GM19372 (cell line): ENCODE measurements around the gene CHEK2.
"Not testable (repeated sequence)": the region's sequence is repeated elsewhere in the genome, so short reads cannot be mapped to it uniquely, and the experiment has no call there.

Experiments
- ATAC-seq: cut with Tn5 transposase; IDR thresholded peaks from one replicate; pipeline ENCODE4 v1.9.1; 2021; ENCODE audit warnings: mild to moderate bottlenecking, low read depth, moderate library complexity; ENCODE audit not compliant: unreplicated experiment

The CHEK2 gene

DNA sequence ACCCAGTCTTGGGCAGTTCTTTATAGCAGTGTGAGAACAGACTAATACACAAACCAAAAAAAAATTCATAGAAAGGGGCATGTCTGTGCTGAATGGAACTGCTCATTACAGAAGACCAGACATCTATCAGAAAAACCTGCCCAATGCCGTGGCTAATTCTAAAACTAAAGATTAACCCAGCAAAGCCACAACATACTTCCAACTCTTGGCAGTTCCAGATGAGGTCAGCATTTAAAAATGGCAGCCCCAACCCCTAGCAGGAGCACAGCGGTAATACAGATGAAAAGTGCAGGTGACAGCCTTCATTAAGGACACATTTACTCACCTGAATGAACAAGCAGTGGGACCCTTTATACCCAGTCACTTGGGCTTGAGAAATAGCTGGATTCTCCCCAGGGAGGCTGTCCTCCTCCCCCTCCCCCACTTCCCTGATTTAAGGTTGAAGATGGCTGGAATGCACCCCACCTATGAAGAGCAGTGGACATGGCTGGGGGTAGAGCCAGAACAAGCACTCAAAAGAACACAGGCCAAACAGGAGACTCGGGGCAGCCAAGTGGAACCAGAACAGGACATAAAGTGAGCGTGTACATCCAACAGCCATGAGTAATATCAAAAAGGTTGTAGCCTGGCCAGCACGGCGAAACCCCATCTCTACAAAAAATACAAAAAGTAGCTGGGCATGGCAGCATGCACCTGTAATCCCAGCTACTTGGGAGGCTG, 48.4 kb downstream of the CHEK2 start:
- ATAC-seq = not testable (repeated sequence)

DNA sequence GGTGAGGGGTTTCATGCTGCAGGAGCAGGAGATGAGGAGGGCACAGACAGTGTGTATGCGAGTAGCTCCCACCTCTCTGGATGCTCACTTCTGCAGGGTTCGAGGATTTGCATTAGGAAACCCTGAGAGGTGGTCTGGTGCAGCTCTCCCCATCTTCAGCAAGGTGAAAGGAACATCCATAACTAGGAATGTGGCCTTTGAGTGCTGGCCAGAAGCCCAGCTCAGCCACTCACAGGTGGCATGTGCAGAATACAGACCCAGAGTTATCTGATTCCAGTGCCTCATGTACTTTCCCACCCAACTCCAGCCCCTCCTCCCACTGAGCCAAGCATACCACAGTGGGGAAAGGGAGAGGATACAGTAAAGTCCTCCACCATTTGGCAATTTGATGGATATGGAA, 51.8 kb downstream of the CHEK2 start:
- not testable (repeated sequence) for ATAC-seq

DNA sequence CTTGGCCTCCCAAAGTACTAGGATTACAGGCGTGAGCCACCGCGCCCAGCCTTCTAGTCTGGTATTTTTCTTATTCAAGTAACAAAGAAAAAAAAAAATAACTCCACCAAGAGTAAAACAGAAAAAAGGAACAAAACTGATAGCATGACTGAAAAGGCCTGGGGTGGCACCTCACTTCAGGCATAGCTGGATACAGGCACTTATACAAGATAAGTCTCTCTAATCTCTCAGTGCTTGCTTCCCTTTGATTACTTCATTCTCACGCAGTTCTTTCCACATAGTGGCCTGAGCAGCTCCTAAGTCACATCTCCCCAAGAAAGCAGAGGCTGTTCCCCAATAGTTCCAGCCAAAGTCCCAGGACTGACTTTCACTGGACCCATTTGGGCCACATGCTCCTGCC, 58.7 kb downstream of the CHEK2 start:
- not testable (repeated sequence) for ATAC-seq

DNA sequence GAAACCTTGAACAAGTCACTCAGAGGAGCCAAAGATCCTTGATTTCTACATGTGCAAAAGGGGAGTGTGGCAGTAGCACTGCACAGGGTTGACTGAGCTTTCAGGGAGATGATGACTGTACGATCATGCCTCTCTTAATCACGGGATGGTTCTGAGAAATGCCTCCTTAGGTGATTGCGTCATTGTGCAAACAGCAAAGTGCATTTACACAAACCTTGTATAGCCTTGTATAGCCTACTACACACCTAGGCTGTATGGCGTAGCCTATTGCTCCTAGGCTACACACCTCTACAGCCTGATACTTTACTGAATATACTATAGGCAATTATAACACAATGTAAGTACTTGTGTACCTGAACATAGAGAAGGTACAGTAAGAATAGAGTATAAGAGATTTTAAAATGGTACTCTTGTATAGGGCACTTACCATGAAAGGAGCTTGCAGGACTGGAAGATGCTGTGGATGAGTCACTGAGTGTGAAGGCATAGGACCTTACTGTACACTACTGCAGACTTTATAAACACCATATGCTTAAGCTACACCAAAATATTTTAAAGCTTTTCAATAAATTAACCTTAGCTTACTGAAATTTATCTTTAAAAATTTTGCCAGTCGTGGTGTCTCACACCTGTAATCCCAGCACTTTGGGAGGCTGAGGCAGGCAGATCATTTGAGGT, 60.7 kb downstream of the CHEK2 start:
- ATAC-seq = not testable (repeated sequence)

DNA sequence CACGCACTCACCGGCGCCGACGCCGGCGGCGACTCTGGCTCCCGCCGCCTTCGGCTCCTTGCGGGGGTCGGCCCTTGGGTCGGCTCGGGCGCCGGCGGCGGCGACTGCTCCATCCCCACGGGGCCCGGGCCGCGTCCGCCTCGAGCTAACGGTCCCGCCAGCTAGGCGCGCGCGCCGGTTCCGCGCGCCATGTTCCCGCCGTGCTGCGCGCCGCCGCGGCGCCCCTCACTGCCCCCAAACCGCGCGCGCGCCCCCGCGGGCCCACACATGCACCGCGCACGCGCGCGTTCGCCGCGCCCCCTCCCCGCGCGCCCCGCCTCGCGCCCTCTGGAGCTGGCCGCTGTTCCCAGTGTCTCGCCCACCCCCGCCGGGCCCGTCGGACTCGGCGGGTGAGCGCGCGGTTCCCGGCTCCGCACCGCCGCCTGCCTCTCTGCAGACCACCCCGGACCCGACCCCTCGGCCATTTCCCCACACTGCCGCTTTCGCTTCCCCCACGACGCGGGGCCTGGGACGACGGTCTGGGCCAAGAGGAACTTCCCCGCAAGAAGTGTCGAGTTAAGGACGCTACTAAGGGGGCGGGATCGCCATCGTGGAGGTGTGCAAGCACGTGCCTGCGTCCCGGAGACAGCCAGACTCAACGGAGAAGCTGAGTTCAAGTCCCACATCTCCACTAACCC, 61.9 kb downstream of the CHEK2 start, which contains the start of gene TTC28:
Gene TTC28, minus strand, starts transcription at position 230 of the 677 bp plus-strand sequence. Its CDS starts 117 bp downstream, at position 113.
- ATAC-seq = not testable (repeated sequence)

DNA sequence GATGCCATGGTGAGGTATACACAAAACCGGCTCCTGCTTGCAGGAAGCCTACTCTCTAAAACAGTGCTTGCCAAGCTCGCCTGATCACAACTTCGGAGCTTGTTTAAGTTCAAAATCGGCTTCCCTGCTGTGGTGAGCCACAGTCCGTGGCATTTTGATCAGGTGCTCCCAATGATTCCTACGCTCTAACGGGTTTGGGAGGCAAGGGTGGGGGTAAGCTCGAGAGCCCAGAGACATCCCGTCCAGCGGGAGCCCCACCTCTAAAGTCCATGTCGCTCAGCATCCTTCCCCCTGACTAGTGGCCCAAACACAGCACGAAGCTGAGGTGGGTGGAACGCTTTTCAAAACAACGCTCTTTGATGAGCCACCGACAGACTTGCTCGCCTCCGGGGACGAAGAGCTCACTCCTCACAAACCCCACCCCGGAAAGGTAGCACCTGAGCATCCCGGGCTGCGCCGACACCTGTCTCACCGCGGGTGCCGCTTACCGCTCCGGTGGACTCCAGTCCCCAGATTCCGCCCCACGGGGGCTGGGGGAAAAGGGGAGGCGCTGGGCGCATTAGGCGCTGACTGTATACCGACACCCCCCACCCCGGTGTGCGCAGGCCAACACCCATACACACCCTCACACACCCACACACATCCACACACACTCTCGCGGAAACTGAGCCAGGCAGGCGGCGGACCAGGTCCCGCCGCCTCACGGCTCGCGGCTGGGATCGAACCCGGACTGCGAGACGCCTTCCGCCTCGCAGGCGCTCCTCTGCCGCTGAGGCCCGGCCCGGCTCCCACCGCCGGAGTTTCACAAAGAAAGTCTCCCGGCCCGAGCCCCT, 62.6 kb downstream of the CHEK2 start:
- not testable (repeated sequence) for ATAC-seq

DNA sequence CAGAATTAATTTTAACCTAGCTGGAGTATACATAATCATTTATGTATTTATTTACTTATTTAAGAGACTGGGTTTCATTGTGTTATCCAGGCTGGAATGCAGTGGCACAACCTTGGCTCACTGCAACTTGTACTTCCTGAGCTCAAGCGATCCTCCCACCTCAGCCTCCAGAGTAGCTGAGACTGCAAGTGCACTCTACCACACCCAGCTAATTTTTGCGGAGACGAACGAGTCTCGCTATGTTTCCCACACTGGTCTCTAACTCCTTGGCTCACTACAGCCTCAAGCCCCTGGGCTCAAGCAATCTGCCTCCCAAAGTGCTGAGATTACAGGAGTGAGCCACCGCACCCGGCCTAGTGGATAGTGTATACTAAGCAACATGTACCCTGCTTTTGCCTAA, 63.5 kb downstream of the CHEK2 start:
- not testable (repeated sequence) for ATAC-seq

DNA sequence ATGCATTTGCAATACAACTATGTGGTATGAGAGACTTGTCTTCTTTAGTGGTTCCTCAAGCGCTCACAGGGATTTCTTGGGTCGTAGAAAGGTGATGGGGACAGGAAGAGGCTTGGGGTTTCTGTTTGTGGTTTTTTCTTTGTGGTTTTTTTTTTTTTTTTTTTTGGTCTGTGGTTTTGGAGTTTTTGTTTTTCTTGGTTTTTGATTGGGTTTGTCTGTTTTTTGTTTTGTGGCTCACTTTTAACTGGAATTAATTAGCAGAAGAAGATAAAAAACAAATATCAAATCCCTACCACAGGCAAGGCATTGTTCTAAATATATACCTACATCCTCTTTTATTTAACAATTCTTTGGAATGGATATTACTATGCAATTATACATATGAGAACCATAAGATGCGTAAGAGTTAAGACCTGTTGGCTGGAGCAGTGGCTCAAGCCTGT, 67.5 kb downstream of the CHEK2 start:
- no peak for ATAC-seq

DNA sequence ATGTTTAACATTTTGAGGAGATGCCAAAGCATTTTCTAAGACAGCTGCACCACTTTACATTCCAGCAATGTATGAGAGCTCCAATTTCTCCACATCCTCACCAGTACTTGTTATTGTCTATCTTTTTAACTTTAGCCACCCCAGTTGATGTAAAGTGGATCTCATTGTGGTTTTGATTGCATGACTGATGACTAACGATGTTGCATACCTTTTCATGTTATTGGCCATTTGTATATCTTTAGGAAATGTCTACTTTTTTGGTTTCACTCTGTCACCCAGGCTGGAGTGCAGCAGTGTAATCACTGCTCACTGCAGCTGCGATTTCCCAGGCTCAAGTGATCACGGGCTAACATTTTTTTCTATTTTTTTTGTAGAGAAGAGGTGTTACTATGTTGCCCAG, 70.9 kb downstream of the CHEK2 start:
- no peak for ATAC-seq

DNA sequence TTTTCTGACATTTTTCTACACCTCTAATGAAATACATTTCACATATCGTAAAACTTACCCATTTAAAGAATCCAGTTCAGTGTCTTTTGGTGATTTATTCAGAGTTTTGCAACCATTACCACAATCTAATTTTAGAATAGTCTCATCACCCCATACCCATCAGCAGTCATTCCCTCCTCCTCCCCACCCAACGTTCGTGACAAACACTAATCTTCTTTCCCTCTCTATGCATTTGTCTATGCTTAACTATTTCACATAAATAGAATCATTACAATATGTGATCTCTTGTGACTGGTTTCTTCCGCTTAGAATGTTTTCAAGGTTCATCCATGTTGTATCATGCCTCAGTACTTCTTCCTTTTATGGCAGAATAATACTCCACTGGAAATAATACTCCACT, 71.5 kb downstream of the CHEK2 start:
- ATAC-seq = no peak

DNA sequence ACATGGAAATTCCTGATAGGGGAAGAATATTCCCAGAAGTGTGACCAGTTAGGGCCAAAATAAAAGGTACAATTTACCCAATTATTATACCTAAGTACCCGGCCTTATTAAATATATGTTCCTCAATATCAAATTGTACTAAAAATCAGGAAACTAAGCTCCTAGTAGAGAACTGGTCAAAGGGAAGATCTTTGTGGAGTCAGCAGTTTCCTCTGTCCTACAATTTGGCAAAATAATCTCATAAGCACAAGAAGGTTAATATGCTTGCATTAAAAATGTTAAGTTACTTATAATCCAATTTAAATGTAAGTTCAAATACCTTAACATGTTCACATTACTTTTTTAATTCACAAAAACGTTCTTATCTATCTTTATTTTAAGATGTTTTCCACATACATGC, 72.2 kb downstream of the CHEK2 start:
- no peak for ATAC-seq

DNA sequence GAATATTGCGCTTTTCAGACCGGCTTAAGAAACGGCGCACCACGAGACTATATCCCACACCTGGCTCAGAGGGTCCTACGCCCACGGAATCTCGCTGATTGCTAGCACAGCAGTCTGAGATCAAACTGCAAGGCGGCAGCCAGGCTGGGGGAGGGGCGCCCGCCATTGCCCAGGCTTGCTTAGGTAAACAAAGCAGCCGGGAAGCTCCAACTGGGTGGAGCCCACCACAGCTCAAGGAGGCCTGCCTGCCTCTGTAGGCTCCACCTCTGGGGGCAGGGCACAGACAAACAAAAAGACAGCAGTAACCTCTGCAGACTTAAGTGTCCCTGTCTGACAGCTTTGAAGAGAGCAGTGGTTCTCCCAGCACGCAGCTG, 78.1 kb downstream of the CHEK2 start:
- ATAC-seq = not testable (repeated sequence)

DNA sequence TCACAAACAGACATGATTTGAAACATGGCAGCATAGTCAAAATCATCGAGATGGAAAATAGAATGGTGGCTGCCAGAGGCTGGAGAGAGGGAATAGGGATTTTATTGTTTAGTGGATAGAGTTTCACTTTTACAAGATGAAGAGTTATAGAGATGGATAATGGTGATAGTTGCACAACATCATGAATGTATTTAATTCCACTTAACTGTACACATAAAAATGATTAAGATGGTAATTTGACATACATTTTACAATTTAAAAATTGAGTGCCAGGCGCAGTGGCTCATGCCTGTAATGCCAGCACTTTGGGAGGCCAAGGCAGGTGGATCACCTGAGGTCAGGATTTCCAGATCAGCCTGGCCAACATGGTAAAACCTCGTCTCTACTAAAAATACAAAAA, 83.2 kb downstream of the CHEK2 start:
- no peak for ATAC-seq

DNA sequence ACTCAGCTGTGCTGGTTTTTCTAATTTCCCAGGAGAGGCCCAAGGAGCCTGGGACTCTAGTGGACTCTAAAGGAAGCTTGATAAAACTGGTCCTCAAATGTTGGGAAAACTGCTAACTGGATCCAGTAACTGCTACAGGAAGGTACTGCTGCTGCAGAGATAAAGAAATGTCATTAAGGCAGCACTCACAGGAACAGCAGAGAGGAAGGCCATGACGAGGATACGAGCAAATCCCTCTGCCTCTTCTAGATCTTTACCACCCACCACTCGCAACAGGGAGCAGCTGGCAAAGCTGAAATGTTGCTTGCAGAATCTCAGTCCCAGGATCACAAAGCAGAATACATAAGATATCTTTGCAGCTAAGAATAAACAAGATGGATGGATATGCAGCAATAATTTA, 85.4 kb downstream of the CHEK2 start:
- ATAC-seq = no peak

DNA sequence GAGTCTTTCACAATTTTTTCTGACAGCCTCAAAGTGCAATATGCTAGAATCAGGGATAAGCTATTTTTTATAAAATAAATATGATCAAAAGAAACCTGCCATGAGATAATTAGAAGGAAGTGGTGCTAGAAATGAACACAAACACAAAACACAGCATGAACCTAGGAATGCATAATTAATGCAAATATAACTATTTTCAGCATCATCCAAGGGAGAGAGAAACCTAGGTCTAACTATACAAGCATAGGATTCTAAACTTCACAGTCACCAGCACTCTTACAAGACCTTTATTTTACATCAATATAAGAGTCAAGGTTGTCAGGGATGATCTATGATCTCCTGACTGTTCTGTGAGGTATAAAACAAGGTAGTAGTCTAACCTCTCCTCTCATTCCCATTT, 91.2 kb downstream of the CHEK2 start:
- ATAC-seq = no peak

DNA sequence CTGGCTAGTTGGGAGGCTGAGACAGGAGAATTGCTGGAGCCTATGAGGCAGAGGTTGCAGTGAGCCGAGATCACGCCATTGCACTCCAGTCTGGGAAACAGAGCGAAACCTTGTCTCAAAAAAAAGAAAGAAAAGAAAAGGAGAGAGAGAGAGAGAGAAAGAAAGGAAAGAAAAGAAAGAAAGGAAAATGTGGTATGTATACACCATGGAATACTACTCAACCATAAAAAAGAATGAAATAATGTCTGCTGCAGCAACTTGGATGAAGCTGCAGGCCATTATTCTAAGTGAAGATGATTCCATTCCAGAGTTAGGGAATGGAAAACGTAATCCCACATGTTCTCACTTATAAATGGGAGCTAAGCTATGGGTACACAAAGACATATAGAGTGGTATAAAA, 92.8 kb downstream of the CHEK2 start:
- ATAC-seq = no peak

DNA sequence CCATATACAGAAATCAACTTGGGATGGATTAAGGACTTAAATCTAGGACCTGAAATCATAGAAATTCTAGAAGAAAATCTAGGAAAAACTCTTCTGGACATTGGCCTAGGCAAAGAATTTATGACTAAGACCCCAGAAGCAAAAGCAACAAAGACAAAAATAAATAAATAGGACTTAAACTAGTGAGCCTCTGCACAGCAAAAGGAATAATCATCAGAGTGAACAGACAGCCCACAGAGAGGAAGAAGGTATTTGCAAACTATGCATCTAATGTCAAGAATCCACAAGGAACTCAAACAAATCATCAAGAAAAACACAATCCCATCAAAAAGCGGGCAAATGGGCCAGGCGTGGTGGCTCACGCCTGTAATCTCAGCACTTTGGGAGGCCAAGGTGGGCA, 94.4 kb downstream of the CHEK2 start:
- ATAC-seq = no peak

DNA sequence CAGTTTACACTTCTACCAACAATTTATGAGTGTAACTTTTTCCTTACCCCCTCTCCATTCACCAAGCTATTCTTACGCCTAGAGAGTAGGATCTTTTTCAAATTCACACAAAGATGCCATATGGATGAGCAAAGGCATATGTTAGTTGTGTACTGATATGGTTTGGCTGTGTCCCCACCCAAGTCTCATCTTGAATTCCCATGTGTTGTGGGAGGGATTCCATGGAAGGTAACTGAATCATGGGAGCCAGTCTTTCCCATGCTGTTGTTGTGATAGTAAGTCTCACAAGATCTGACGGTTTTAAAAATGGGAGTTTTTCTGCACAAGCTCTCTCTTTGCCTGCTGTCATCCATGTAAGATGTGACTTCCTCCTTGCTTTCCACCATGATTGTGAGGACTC, 102.3 kb downstream of the CHEK2 start:
- no peak for ATAC-seq
